ENCODE measurements around the gene POLR1G.

GRCh38 chr19:45417151-45417550, 10.7 kb downstream of the POLR1G start:
- TF ChIP-seq POLR2A (IDR thresholded peaks at IDR 0.05) (no peak), CTCF (IDR thresholded peaks at IDR 0.05) (no peak)

Data from thyroid gland (tissue), 4 donors.